ENCODE measurements around the gene PRICKLE3.

DNA sequence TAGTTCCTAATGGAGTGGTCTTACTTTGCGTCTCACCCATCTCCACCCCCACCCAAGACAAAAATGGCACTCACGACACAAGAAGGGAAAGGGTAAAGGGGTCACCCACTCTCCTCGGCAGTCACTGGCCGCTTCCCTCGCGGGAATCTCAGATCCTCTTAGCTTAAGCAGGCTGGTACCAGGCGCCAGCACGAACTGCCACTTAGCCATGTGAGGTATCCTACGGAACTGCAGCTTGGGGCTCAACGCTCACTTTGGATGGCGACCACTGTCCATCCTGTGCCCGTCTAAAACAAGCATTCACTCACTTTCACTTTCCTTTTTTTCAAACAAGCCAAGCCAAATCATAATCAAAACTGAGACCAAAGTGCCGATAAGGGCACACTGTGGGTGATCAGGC, 38.2 kb downstream of the PRICKLE3 start:
- TF ChIP-seq, protein P1, sequence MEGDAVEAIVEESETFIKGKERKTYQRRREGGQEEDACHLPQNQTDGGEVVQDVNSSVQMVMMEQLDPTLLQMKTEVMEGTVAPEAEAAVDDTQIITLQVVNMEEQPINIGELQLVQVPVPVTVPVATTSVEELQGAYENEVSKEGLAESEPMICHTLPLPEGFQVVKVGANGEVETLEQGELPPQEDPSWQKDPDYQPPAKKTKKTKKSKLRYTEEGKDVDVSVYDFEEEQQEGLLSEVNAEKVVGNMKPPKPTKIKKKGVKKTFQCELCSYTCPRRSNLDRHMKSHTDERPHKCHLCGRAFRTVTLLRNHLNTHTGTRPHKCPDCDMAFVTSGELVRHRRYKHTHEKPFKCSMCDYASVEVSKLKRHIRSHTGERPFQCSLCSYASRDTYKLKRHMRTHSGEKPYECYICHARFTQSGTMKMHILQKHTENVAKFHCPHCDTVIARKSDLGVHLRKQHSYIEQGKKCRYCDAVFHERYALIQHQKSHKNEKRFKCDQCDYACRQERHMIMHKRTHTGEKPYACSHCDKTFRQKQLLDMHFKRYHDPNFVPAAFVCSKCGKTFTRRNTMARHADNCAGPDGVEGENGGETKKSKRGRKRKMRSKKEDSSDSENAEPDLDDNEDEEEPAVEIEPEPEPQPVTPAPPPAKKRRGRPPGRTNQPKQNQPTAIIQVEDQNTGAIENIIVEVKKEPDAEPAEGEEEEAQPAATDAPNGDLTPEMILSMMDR (IDR thresholded peaks at IDR 0.05): no peak
- TF ChIP-seq POLR2A (IDR thresholded peaks at IDR 0.05): no peak

All from testis (tissue), 2 donors.